ENCODE results near the gene KIF26B. TPM values are rescaled to one million over a fixed set of nuclear protein-coding genes. Genes with fewer than 3 reads are reported as not detected.

Gene KIF26B
- total and polyA plus RNA-seq, 10 of the 15 experiments (the other 5 are each of a cell fraction or from before 2014, with no cell fraction given), result 0.35 to 11.6 (median 2.2) TPM

DNA sequence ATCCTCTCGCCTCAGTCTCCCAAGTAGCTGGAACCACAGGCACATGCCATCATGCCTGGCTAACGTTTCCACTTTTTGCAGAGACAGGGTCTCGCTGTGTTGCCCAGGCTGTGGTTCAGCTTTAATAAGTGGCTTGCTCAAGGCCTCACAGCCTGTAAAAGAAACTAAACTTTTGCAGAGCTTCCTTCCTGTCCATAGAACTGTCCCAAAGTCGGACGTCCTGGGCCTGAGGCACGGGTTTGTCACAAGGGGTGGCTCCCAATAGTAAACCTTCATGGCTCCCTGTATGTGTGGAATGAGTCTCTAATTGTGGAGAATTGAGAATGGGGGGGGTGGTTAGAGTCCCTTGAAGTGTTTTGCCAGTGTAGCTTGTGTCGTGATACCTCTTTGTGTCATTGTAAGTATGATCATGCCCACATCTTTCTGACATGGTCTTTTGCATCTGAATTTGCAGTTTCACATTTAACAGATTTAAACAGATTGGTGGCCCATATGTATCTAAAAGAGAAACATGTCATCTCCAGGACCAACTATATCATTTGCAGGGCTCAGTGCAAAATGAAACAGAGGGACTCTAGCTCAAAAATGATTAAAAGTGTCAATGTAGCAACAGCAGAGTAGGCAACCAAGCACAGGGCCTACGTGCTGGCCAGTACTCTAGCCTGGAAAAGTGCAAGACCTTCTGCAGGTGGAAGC lies 332.1 kb downstream of the KIF26B start:
- no peaks in the 10 kb centered on the region for H3K79me2 ChIP-seq (ENCODE audit: control insufficient read depth, insufficient read depth, low read length)
- no peak overlapping the region for H3K4me2 ChIP-seq (ENCODE audit: control insufficient read depth, insufficient read depth)
- ATAC-seq (no peak), FAIRE-seq (no peak), DNase-seq (ENCODE audit: low read depth, low spot score) (no peak)
- no peak overlapping the region for H3K4me3 ChIP-seq
- in situ Hi-C loops (cut with MboI), result no loop called here
- no peak overlapping the region for H2AFZ ChIP-seq (ENCODE audit: control insufficient read depth, low read depth, low read length)
- no TSS peak for BruUV-seq (replicated peaks)
- ChIA-PET CTCF (interaction anchor here (0.6 kb wide), 1 partner anchor 122 kb away, joined by 3 read pairs; no protein-coding TSS in a partner anchor), RAD21 (ENCODE audit: unreplicated experiment) (no interaction called here), POLR2A (no interaction called here), SMC1A (ENCODE audit: uncharacterized antibody, unreplicated experiment) (interaction anchor here (1.1 kb wide), 1 partner anchor 11 kb away, joined by 3 read pairs; no protein-coding TSS in a partner anchor)
- no peaks in the 10 kb centered on the region for H3K27me3 ChIP-seq (replicated peaks in 1 of 2; ENCODE audit: control insufficient read depth in 2 of 2, insufficient read depth in 2 of 2, low read length in 1 of 2)
- no peaks in the 10 kb centered on the region for H4K20me1 ChIP-seq (ENCODE audit: control insufficient read depth, insufficient read depth)
- H3K9me3 ChIP-seq (replicated peaks; ENCODE audit: control insufficient read depth, insufficient read depth, low read length), result no peaks in the 10 kb centered on the region
- no peaks in the 10 kb centered on the region for H3K4me1 ChIP-seq (ENCODE audit: control insufficient read depth, insufficient read depth, low read length)
- no peaks in the 10 kb centered on the region for H3K36me3 ChIP-seq (ENCODE audit: control insufficient read depth in 2 of 2, insufficient read depth in 2 of 2, low read length in 1 of 2)
- no peak overlapping the region for H3K9ac ChIP-seq (ENCODE audit: control insufficient read depth, insufficient read depth, low read length)
- 26% methylated on average over 8 of the region's 8 CpGs for WGBS (ENCODE audit: insufficient coverage, insufficient replicate concordance, low lambda C conversion rate, missing lambda C conversion rate)
- intact Hi-C loops (cut with micrococcal nuclease; ENCODE audit: unreplicated experiment), result no loop called here
- H3K27ac ChIP-seq (ENCODE audit: control insufficient read depth, insufficient read depth), result no peak overlapping the region
- TF ChIP-seq ASH2L (IDR thresholded peaks at IDR 0.05; ENCODE audit: borderline replicate concordance, low read depth), result no peak
- TF ChIP-seq ZSCAN29 (IDR thresholded peaks at IDR 0.05), result no peak
- no peak for TF ChIP-seq SIX5 (IDR thresholded peaks at IDR 0.05; ENCODE audit: low read depth, low read length, severe bottlenecking)
- TF ChIP-seq TARDBP (IDR thresholded peaks at IDR 0.05; ENCODE audit: borderline replicate concordance), result no peak

DNA sequence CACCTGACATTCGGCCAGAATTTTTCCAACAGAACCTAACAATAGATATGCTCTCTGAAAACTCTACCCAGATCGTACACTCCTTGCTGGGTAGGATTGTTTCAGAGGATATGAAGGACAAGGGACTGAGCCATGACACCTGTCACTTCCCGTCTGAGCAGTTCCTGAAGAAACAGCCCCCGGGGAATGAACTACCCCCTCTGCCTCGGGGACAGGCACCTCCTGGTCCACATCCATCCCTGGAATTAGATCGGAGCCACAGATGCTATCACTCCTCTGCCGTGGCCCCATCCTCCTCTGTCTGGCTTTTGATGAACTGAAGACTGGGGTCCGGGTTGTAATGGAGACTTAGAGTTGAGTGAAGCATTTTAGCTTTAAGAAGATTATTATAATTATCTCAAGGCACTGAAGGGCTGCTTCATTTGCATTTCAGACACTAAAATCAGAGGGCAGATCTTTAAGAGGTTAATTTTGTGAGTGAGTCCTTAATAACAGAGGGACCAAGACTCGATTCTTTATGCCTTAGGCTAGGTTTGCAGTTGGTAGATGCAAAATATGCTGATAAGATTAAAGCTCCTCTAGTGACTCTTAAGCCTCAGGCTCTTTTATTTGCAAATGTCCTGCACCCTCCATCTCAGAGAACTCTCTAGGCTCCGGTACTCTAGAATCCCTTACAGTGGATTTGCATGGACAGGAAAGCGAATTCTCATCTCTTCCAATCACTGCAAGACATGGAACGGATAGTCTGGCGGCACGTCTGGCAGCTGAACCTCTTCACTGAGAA lies 333.8 kb downstream of the KIF26B start:
- no TSS peak for BruUV-seq (replicated peaks)
- TF ChIP-seq ATF3 (IDR thresholded peaks at IDR 0.05; ENCODE audit: borderline replicate concordance, extremely low read depth, low read depth, low read length) (no peak), FOXM1 (IDR thresholded peaks at IDR 0.05; ENCODE audit: low read depth, low read length) (no peak)
- TF ChIP-seq, protein P1, sequence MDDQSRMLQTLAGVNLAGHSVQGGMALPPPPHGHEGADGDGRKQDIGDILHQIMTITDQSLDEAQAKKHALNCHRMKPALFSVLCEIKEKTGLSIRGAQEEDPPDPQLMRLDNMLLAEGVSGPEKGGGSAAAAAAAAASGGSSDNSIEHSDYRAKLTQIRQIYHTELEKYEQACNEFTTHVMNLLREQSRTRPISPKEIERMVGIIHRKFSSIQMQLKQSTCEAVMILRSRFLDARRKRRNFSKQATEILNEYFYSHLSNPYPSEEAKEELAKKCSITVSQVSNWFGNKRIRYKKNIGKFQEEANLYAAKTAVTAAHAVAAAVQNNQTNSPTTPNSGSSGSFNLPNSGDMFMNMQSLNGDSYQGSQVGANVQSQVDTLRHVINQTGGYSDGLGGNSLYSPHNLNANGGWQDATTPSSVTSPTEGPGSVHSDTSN (IDR thresholded peaks at IDR 0.05; ENCODE audit: insufficient replicate concordance, low read depth, low read length), result no peak
- no peak for FAIRE-seq
- POLR2A ChIA-PET, result no interaction called here
- DNase-seq (ENCODE audit: low read depth, low spot score), result no peak
- Histone ChIP-seq H3K4me1 (ENCODE audit: control insufficient read depth, insufficient read depth, low read length) (no peaks in the 10 kb centered on the region), H3K9ac (ENCODE audit: control insufficient read depth, insufficient read depth, low read length) (no peak overlapping the region), H3K4me3 (no peak overlapping the region), H3K36me3 (ENCODE audit: control insufficient read depth in 2 of 2, insufficient read depth in 2 of 2, low read length in 1 of 2) (no peaks in the 10 kb centered on the region), H3K9me3 (replicated peaks; ENCODE audit: control insufficient read depth, insufficient read depth, low read length) (no peaks in the 10 kb centered on the region), H3K27ac (ENCODE audit: control insufficient read depth, insufficient read depth) (no peak overlapping the region), H3K4me2 (ENCODE audit: control insufficient read depth, insufficient read depth) (no peak overlapping the region), H2AFZ (ENCODE audit: control insufficient read depth, low read depth, low read length) (no peak overlapping the region), H3K79me2 (ENCODE audit: control insufficient read depth, insufficient read depth, low read length) (no peaks in the 10 kb centered on the region), H4K20me1 (ENCODE audit: control insufficient read depth, insufficient read depth) (no peaks in the 10 kb centered on the region), H3K27me3 (replicated peaks in 1 of 2; ENCODE audit: control insufficient read depth in 2 of 2, insufficient read depth in 2 of 2, low read length in 1 of 2) (no peaks in the 10 kb centered on the region)
- in situ Hi-C loops (cut with MboI), result no loop called here
- RAD21 ChIA-PET (ENCODE audit: unreplicated experiment), result no interaction called here
- SMC1A ChIA-PET (ENCODE audit: uncharacterized antibody, unreplicated experiment), result no interaction called here
- CTCF ChIA-PET, result no interaction called here
- 36% methylated on average over 14 of the region's 14 CpGs for whole genome bisulfite sequencing (ENCODE audit: insufficient coverage, insufficient replicate concordance, low lambda C conversion rate, missing lambda C conversion rate)
- no peak for ATAC-seq
- intact Hi-C loops (cut with micrococcal nuclease; ENCODE audit: unreplicated experiment), result no loop called here
